M059J (cell line): Measurements from ENCODE around the gene SEPTIN7. TPM values are rescaled to one million over a fixed set of nuclear protein-coding genes. Genes with fewer than 3 reads are reported as not detected.

Experiments
- DNase-seq: peaks from one replicate; pipeline ENCODE4 v3.0.0-alpha.2; 2012; ENCODE audit warnings: low read depth
- total RNA-seq: library from RNA; depleted of rRNA; stranded (reverse); fragments of >200 nt; shearing (Covaris generic); gene quantifications from 2 replicates; pipeline ENCODE4 v1.2.3, GENCODE V29; 2014

Gene SEPTIN7
- total RNA-seq, 1 experiment from 2014 or later: 361 TPM

DNA sequence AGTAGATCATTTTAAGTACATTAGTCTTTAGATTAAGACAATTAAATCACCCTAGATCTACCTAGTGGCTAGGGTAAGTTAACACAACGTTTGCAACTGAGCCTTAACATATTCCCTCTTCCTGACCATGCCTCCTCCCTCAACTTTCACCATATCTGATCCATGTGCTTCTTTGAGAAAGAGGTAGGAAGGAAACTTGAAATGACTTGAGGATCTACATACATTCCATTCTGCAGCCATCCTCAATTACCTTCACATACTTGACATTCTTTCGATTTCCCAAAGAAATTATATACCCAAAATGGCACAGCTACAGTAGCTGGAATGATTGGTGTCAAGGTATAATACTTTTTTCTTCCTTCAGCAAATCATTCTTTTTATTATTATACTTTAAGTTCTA lies 12.9 kb upstream of the SEPTIN7 start:
- no peak for DNase-seq

DNA sequence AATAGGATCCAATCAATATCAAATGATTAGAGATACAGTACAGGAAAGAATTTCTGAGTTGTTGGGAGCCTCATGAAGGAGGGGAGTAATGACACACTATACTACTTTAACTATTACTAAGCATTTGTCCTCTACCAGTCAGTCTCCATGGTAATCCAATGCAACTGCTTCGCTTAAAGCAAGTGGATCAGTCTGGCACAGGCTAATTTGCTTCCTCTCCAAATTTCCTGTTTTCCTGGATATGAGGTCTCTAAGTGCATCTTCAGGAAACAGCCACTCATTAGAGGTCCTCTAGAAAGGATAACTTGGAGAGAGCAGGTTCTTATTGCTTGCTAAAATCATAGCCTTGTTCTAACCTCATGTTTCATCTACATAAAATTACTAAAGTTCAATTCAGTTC lies 8.4 kb upstream of the SEPTIN7 start:
- DNase-seq: no peak

DNA sequence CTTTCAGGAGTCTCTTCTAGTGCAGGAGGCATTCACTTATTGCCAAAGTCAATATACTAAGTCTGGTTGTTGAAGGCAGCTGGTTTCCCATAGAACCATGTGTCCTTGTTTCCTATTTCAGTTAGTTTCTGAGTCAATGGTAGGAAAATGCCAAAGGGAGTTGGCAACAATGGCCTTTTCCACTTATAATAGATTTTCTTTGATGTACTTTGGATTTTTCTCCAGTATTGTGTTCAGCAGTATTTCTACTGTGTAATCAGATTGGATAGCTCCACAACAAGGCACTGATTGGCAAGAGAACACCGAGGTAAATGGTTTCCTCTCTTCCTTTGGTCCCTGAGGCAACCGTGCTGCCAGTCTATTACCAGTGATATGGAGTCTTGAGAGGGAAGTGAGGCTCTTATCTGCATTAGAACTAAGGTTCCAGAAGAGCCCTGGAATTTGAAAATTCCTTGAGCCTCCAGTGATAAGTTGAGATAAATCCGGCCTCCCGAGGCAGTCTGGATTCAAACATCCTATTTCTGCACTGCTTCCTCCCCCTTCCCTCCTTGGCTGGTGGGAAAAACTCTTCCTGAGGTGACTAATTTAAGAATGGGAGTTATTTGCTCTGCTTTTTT lies 7.9 kb upstream of the SEPTIN7 start:
- no peak for DNase-seq

DNA sequence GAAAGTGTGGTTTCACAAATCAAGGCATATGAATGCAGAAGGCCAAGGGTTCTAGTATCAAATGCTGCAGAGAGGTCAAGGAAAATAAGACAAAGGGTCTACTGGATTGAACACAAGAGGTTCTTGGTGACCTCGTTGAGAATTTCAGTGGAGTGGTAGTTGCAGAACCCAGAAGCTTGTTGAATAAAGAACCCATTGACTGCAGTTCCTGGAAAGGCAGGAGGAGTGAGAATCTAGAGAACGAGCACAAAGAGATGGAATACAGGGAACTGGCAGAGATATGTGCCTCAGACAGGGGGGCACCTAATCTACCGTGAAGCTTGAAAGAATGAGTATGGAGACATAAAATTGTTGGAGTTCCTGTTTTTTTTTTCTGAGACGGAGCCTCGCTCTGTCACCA lies 3.5 kb upstream of the SEPTIN7 start:
- DNase-seq: no peak

DNA sequence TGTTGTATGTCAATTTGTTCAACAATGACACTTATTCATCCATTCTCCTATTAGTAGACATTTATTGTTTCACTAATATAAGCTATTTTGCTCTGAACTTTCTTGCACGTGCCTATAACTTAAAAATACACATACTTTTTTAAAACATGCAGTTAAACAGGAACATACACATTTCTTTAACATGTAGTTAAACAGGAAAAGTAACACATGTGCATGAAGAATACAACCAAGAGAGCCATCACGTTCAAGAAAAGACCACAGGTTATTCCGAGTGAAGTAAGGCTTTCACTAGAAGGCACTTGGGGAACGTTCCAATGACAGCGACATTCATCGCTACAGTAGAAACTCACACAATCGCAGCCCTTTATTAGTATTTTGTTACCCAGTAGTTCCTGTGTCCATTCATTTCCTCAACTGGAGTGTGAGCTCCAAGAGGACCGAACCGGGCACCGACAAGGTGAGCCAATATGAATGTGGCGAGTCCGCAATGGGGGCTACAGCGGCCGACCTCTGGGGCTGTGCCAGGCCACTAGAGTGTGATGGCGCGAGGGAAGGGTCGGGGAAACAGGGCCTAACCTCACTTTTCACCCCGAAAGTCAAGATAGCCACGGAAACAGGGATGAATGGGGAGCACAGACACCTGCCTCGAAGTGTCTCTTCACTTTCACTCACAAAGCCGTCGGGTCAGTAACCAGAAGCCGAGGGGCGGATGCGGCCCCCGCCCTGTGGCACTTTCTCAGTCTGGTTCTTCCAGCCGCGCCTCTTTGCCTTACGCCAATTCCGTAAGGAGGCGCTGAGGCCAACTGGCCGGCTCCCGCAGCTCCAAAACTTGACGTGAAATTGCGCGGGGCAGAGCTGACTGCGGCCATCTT lies 775 bp upstream of the SEPTIN7 start:
- peak; percentile 88 for DNase-seq

DNA sequence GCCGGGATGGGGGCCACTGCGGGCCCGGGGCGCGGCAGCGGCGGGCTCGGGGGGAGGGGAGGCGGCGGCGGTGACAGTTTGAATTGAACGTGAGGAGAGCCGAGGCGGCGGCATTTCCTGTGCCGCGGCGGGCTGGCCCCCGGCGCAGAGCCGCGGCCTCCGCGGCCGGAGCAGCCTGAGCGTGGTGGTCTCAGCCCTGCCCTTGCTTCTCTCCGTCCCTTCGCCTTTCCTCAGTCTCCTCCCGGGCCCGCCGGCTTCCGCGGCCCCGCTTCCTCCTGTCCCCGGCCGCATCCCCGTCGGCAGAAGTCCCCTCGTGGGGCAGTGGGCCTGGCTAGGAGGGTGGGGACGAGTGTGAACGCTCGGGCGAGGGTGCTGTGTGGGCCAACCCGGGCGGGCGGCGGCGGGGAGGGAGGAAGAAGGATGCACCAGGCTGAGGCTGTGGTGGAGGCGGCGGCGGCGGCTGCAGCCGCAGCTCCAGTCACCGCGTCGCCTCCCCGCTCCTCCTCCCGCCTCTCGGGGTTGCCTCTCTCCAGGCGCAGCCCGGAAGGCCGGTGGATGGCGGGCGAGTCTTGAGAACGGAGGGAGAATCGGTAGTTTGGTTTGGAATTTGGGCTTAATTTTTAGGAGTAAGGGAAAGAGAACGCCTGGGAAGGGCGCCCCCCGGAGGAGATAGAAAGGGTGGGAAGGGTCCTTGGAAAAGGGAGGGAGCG lies 690 bp downstream of the SEPTIN7 start:
- DNase-seq: peak; percentile 72

DNA sequence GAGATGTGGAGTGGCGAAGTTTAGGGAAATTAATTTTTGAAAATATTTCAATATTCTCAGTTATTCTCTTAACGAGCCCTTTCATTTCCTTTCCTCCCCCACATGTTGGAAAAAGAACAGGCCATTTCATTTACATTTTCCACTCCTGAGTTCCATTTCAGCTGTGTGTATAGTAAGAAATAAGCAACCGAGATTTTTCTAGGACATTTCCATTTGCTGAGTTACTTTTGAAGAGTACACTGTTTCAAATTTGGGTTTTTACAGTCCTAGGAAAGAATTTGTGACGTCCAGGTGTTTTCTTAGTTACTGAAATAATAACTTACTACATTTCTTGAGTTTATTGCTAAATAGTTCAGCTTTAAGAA lies 1.2 kb downstream of the SEPTIN7 start:
- DNase-seq: no peak

DNA sequence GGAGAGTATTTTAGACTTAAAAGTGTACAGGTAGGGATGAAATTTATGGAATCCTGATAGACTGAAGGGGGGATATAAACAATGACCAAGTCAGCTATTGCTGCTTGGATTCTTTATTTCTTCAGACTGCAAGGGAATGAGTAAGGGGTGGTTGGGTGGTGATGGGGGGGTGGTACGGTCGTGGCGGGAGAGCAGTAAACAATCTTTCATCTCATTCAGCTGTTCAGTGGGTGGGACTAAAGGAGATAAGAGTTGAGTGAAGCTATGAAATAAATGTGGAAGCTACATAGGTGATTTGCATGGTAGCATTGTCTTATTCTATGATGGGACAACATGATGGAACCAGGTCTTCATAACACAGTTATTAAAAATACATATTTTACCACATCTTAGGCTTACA lies 1.8 kb downstream of the SEPTIN7 start:
- no peak for DNase-seq

DNA sequence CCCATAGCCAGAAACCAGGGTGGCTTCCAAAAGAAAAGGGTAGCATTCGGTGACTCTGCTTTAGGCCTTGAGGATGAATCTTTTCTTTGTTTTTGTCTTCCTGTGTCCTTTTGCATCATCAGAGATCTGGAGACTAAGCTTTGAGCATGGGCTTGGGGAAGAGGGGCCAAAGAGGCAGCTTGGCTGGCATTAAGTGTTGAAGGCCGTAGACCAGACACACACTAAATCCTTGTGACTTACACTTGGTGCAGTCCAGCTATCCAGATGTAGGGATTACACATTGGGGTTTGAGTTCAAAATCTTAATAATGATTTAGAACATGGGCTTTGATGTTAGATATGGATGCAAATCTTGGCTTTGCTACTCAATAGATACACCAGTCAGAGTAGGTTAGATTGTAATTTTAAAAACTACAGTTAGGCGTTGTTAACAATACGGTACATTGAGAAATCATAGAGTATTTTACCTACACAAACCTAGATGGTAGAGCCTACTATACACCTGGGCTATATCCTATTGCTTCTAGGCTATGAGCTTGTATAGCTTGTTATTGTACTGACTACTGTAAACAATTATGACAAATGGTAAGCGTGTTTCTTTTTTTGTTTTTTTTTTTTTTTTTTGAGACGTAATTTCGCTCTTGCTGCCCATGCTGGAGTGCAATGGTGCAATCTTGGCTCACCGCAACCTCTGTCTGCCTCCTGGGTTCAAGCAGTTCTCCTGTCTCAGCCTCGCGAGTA lies 3.5 kb downstream of the SEPTIN7 start:
- no peak for DNase-seq

DNA sequence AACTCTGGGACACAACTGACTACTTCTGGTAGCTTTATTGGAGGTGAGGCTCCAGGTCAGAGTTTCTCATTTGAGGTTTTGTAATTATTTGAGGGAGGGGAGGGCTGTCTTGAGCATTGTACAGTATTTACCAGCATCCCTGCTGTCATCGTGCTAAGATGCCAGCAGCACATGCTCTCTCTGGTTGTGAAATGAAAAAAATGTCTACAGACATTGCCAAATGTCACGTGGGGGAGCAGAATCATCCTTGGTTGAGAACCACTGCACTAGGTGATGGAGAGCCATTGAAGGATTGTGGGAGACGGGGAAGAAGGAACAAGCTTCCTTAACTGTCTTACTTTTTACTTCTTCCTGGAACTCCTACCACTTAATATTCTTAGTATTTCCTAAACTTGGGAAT lies 5.0 kb downstream of the SEPTIN7 start:
- DNase-seq: no peak

DNA sequence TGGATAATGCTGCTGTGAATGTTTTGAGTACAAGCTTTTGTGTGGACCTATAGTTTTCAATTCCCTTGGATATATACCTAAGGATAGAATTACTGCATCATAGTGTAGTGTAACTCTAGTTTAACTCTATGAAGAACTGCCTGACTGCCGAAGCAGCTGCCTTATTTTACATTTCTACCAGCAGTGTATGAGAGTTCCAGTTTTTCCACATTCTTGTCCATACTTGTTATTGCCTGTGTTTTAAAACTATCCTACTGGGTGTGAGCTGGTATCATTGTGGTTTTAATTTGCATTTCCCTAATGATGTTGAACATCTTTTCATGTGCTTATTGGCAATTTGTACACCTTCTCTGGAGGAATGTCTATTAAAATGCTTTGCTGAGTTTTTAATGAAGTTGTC lies 15.7 kb downstream of the SEPTIN7 start:
- DNase-seq: no peak

DNA sequence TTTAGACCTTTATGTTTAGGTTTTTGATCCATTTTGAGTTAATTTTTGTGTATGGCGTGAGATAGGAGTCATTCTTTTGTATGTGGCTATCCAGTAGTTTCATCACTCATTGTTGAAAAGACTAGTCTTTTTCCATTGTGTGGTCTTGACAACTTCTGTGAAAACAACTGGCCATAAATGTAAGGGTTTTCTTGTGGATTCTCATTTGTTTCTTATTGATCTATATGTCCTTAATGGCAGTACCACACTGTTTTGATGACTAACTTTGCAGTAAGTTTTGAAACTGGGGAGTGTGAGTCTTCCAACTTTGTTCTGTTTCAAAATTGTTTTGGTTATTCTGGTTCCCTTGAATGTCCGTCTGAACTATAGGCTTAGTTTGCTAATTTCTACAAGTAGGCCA lies 16.3 kb downstream of the SEPTIN7 start:
- no peak for DNase-seq

DNA sequence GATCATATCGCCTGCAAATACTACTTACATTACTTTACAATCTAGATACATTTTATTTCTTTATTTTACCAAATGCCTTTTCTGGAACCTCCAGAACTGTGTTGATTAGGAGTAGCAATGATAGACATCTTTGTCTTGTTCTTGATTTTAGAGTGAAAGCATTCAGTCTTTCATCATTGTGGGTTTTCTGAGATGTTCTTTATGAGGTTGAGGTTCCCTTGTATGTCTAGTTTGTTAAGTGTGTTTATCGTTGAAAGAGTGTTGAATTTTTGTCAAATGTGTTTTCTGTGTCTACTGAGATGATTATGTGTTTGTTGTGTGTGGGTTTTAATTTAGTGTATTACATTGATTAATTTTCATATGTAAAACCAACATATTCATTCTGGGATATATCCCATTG lies 17.1 kb downstream of the SEPTIN7 start:
- no peak for DNase-seq

DNA sequence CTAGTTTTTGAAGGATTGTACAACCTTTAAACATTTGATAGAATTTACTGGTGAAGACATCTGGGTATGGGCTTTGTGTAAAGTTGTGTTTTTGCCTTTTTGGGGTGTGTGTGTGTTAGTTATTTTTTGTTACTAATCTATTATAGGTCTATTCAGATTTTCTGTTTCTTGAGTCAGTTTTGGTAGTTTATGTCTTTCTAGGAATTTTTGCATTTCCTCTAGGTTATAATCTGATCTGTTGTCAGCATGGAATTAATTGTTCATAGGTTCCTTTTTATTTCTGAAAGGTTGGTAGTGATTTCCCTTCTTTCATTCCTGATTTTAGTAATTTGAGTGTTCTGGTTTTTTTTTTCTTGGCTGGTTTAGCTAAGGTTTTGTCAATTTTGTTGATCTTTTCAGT lies 17.7 kb downstream of the SEPTIN7 start:
- DNase-seq: no peak

DNA sequence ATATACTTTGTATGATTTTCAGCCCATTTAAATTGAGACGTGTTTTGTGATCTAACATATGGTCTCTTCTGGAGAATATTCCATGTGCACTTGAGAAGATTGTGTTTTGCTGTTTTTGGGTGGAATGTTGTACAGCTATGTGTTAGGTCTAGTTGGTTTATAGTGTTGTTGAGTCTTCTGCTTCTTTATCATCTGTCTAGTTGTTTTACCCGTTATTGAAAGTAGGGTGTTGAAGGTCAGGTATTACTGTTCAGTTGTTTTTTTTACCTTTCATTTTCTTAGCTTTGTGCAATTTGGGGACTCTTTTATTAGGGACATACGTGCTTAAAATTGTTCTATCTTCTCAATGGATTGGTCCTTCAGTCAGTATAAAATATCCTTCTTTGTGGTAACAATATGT lies 18.5 kb downstream of the SEPTIN7 start:
- DNase-seq: no peak

DNA sequence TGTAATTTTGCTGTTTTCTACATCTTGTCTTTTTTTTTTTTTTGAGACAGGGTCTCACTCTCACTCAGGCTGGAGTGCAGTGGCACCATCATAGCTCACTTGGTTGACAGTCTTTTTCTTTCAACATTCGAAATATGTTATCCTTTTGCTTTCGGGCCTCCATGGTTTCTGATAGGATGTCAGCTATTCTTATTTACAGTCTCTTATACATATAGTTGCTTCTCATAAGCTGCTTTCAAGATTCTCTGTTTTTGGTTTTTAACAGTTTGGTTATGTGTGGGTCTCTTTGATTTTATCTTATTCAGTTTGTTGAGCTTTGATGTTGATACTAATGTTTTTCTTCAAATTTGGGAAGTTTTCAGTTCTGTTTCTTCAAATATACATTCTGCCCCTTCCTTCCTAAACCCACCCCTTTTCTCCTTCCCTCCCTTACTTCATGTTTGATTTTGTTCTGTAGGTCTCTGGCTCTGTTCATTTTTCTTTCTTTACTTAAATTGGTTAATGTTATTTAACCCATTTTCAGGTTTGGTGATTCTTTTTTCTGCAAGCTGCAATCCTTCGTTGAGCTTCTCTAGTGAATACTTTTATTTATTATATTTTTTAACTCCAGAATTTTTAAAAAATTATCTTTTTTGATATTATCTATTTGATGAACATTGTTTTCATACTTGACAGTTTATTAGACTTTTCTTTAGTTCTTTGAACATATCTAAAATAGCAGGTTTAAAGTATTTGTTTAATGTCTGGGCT lies 19.3 kb downstream of the SEPTIN7 start:
- DNase-seq: no peak

DNA sequence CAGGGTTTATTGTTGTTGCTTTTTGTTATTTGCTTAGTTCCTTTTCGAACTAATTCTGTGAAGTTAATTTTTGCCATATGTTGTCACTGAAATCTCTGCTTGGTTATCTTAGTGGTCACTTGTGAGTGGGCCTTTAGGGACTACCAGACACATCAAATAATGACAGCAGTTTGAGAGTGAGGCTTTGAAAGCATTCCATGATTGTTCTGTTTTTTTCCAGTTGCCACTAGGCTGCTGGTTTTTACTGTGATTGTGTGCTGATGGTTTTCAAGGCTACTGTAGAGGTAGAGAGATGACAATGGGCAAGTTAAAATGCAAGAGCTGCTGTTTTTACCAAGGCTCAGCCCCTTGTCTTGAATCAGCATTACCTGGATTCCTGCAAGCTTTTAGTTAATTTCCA lies 20.0 kb downstream of the SEPTIN7 start:
- no peak for DNase-seq

DNA sequence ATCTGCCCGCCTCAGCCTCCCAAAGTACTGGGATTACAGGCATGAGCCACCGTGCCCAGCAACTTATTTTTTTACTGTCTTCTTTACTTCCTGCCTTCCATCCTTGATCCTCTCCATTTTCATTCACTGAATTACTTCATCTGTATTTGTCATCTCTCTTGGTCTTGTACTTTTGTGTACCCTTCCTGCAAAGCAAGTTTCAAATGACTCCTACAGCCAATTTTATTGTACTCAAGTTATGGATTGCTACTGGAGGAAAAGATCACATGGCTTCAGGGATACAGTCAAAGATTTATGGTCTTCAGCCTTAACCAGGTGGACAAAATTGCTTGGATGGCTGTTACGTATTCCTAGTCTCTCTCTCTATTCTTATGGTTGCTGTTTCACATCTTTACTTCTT lies 22.6 kb downstream of the SEPTIN7 start:
- DNase-seq: no peak

DNA sequence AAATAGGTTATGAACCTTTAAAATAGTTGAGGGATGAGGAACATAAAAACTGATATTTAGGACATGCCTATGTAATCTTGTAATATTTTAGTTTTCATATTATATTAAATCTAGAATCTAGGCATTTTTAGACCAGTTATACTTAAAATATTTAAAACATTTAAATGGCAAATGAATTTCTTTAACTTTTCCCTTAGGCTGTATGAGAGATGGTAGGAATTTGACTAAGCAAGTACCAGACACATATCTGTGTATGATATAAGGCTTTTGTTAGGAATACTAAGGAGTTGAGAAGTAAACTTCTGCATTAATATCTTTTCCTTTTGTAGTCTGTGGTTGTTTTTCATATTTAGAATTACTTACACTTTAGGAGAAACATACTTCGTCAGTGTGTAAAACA lies 25.1 kb downstream of the SEPTIN7 start:
- no peak for DNase-seq

DNA sequence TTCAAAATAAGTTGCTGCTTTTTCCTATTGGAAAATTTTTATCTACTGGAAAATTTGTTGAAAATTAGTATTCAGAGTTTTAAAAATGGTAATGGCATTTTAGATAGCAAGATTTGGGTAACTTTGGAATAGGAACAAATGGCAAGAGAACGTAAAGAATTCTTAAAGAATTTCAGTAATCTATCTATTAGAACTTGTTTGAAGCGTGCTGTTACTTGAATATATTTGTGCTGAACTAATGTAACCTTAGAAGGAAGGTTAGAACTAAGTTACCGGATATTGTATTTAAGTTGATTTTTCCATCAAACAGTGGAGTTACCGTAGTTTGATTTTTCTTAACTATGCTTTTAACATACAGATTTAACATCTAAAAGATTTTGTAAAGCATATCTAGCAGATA lies 25.9 kb downstream of the SEPTIN7 start:
- DNase-seq: no peak

DNA sequence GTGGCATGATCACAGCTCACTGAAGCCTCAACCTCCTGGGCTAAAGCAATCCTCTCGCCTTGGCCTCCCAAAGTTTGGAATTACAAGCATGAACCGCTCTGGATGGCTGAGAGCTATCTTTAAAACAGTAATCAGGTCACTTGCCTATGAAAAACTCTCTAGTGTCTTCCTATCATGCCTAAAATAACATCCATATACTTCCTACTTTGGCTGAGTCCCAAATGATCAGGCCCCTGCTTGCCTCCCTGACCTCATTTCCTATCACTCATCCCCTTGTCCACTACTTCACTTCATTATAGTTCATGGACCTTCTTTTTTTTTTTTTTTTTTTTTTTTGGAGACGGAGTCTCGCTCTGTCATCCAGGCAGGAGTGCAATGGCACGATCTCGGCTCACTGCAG lies 28.0 kb downstream of the SEPTIN7 start:
- peak; percentile 8 for DNase-seq

DNA sequence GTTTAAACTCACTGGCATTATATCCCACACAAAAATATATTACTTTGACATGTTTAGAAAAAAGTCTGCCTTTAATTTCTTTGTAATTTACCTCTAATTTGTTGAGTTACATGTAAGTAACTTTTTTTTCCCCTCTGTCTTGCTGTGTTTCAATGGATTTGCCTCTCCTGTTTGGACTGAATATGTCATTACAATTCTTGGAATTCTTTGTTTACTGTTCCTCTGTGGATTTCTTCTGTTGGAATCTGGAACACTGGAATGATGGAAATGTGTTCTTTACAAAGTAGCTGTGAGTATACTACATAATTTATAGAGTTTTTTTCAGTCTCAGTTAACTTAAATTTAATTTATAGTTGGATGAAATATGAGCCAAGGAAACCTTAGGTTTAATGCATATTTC lies 30.4 kb downstream of the SEPTIN7 start:
- DNase-seq: peak; percentile 7
